Fibroblast of villous mesenchyme (primary cell): ENCODE results near the gene JPH3. TPM values are rescaled to one million over a fixed set of nuclear protein-coding genes. Genes with fewer than 3 reads are reported as not detected.

Experiments used
- DNase-seq: peaks from one replicate; pipeline ENCODE4 v3.0.0-alpha.2; 2010; ENCODE audit warnings: low read depth
- H3K4me3 ChIP-seq: 2 replicates; pipeline ENCODE4 v1.5.1; 2011; ENCODE audit warnings: low read depth, mild to moderate bottlenecking, low read length
- total RNA-seq: library from RNA; depleted of rRNA; stranded (reverse); fragments of >200 nt; gene quantifications from 2 replicates; pipeline ENCODE4 v1.2.3, GENCODE V29; 2012
- TF ChIP-seq, protein P1 (sequence below): IDR thresholded peaks from 2 replicates; pipeline ENCODE4 v1.5.1; 2012; ENCODE audit warnings: low read depth, mild to moderate bottlenecking, low read length; ENCODE audit not compliant: insufficient read depth

The JPH3 gene
- total RNA-seq, 1 donor = not detected

DNA sequence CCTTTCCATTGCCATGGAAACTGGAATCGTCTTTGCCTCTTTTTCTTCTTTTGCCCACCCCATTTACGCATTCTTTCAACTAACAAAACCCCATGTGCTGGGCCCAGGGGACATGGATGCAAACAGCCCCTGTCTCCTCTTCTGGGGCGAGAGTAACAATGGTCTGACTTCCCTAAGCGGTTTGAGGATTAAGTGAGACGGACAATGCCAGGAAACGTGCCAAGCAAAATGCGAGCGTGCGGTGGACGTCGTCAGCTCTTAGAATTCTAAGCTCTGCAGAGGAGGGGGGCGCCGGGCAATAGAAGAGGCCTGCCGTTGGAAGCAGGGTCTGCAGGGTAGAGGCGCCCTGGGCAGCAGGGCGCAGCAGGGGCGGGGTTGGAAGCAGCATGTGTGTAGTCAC lies 42.4 kb upstream of the JPH3 start:
- TF ChIP-seq, protein P1, sequence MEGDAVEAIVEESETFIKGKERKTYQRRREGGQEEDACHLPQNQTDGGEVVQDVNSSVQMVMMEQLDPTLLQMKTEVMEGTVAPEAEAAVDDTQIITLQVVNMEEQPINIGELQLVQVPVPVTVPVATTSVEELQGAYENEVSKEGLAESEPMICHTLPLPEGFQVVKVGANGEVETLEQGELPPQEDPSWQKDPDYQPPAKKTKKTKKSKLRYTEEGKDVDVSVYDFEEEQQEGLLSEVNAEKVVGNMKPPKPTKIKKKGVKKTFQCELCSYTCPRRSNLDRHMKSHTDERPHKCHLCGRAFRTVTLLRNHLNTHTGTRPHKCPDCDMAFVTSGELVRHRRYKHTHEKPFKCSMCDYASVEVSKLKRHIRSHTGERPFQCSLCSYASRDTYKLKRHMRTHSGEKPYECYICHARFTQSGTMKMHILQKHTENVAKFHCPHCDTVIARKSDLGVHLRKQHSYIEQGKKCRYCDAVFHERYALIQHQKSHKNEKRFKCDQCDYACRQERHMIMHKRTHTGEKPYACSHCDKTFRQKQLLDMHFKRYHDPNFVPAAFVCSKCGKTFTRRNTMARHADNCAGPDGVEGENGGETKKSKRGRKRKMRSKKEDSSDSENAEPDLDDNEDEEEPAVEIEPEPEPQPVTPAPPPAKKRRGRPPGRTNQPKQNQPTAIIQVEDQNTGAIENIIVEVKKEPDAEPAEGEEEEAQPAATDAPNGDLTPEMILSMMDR = no peak
- no peak for DNase-seq

DNA sequence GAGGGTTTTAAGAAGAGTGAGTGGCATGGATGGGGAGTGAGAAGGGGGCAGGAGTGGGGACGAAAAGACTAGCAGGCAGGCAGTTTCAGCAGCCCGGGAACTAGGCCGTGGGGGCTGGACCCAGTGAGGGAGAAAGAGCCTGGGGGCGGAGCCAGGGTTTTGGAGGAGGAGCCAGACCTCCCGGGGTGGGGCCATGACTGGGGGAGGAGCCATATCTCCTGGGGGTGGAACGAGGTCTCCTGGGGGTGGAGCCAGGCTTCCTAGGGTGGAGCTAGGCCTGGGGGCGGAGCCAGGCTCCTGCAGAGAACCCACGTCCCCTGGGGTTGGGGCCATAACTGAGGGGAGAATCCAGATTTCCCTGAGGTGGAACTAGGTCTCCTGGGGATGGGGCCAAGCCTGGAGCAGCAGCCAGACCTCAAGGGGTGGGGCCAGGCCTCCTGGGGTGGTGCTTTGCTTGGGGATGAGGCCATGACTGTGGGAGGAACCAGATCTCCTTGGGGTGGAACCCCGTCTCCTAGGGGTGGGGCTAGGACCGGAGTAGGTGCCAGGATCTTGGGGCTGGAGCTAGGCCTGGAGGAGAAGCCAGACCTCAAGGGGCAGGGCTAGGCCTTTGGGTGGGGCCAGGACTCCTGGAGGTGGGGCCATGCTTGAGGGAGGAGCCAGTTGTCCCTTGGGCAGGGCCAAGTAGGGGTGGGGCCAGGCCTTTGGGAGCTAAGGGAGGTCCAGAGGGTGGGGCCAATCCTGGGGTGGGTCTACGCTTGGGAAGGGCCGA lies 41.7 kb upstream of the JPH3 start:
- DNase-seq = peak; percentile 37
- TF ChIP-seq, protein P1 = no peak

More for the DNA sequence above, 42.4 kb upstream of the JPH3 start:
- H3K4me3 ChIP-seq = no peak overlapping the region

GRCh38 chr16:87561200-87562105 lies 40.9 kb upstream of the JPH3 start:
- TF ChIP-seq, protein P1 = no peak
- no peak for DNase-seq
- no peak overlapping the region for H3K4me3 ChIP-seq

More for the DNA sequence above, 41.7 kb upstream of the JPH3 start:
- no peak overlapping the region for H3K4me3 ChIP-seq

DNA sequence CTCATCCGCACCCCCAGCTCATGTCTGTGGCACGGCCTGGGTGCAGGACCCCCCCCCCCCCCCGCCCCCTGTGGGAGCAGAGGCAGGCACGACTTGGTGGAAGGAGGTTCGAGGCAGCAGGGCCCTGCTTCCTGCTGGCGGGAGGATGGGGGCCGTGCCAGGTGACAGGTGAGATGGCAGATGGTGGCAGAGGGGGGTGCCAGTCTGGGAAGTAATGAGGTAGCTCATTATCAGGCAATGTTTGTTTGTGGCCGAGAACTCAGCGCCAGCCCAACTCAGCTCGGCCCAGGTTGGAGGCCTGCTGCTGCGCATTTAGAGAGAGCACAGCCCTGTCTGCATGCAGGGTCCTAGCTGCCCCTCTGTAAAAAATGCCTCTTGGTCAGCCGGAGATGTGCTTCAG lies 40.1 kb upstream of the JPH3 start:
- TF ChIP-seq, protein P1 = no peak
- DNase-seq = no peak
- no peak overlapping the region for H3K4me3 ChIP-seq

DNA sequence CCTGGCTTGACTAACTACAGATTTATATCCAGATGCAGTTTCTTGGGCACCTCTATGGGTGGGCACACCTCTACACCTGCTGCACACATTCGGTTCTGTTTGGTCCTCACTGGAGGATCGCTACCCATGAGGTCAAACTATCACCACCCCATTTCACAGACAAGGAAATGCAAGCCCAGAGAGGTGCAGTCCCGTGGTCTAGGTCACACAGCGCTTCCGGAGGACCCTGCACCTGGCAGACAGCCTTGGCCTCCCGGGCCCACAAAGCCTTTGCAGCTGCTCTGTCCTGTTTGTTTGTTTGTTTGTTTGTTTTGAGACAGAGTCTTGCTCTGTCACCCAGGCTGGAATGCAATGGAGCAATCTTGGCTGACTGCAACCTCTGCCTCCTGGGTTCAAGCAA lies 39.3 kb upstream of the JPH3 start:
- H3K4me3 ChIP-seq = no peak overlapping the region
- no peak for DNase-seq
- TF ChIP-seq, protein P1 = no peak

DNA sequence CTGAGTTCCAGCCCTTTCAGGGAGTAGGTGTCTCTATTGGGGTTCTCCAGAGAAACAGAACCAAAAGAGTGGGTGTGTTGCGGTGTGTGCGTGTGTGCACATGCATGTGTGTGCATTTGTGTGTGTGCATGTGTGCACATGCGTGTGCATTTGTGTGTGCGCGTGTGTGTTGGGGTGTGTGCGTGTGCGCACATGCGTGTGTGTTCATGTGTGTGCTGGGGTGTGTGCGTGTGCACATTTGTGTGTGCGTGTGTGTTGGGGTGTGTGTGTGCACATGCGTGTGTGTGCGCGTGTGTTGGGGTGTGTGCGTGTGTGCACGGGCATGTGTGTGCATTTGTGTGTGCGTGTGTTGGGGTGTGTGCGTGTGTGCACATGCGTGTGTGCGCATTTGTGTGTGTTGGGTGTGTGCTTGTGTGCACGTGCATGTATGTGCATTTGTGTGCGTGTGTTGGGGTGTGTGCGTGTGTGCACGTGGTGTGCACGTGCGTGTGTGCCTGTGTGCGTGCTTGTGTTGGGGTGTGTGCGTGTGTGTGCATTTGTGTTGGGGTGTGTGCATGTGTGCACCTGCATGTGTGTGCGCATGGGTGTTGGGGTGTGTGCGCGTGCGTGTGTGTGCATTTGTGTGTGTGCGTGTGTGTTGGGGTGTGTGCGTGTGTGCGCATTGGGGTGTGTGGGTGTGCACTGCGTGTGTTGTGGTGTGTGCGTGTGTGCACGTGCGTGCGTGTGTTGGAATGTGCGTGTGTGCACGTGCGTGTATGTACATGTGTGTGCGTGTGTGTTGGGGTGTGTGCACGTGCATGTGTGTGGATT lies 38.4 kb upstream of the JPH3 start:
- H3K4me3 ChIP-seq = no peak overlapping the region
- TF ChIP-seq, protein P1 = no peak
- DNase-seq = no peak
